A673 (cell line): ENCODE results near the gene EVI5L. TPM values are rescaled to one million over a fixed set of nuclear protein-coding genes. Genes with fewer than 3 reads are reported as not detected.

Experiments used
- BruUV-seq: library from RNA; stranded (reverse); fragments of 400-500 nt; replicated peaks from 2 replicates; lab custom pipeline; 2021; lab: Mats Ljungman, UMichigan
- CTCF ChIA-PET: fragments of 300-600 bp; sonication (Branson Sonifier 250); formaldehyde crosslinking; loops from one replicate; lab custom pipeline; 2022; ENCODE audit warnings: antibody characterized with exemption; lab: Charles Lee
- POLR2A ChIA-PET: fragments of 300-600 bp; sonication (Branson Sonifier 250); formaldehyde crosslinking; loops from one replicate; lab custom pipeline; 2022; ENCODE audit warnings: antibody characterized with exemption; ENCODE audit not compliant: low non-redundant PET; lab: Charles Lee
- DNase-seq: peaks from one replicate; pipeline ENCODE4 v3.0.0-alpha.2; 2015; ENCODE audit warnings: low spot score
- H3K27ac ChIP-seq: fragments of 200-600 bp; sonication (generic); 2 replicates; pipeline ENCODE4 v1.5.1; 2016; ENCODE audit warnings: mixed run types, low read depth, mild to moderate bottlenecking, mixed read lengths, antibody characterized with exemption, low read length; ENCODE audit not compliant: poor library complexity, severe bottlenecking
- H3K27me3 ChIP-seq: fragments of 200-600 bp; sonication (generic); replicated peaks from 2 replicates; pipeline ENCODE4 v1.6.1; 2017; ENCODE audit warnings: mixed run types, low read depth, mild to moderate bottlenecking, mixed read lengths, antibody characterized with exemption, low read length; ENCODE audit not compliant: insufficient read depth, poor library complexity
- H3K36me3 ChIP-seq: fragments of 200-600 bp; sonication (generic); 2 replicates; pipeline ENCODE4 v1.6.1; 2016; ENCODE audit warnings: mixed run types, mild to moderate bottlenecking, mixed read lengths, antibody characterized with exemption, low read length; ENCODE audit not compliant: insufficient read depth, poor library complexity, severe bottlenecking
- H3K4me1 ChIP-seq: fragments of 200-600 bp; sonication (generic); 2 replicates; pipeline ENCODE4 v1.6.1; 2017; ENCODE audit warnings: mixed run types, mild to moderate bottlenecking, mixed read lengths, antibody characterized with exemption, low read length; ENCODE audit not compliant: insufficient read depth, poor library complexity, severe bottlenecking
- H3K4me3 ChIP-seq: fragments of 200-600 bp; sonication (generic); 2 replicates; pipeline ENCODE4 v1.5.1; 2016; ENCODE audit warnings: low read depth, mixed run types, mild to moderate bottlenecking, mixed read lengths, low read length; ENCODE audit not compliant: poor library complexity, severe bottlenecking
- H3K9me3 ChIP-seq: fragments of 200-600 bp; sonication (generic); 2 replicates; pipeline ENCODE4 v1.6.1; 2016; ENCODE audit warnings: mixed run types, low read depth, mild to moderate bottlenecking, mixed read lengths, antibody characterized with exemption, low read length; ENCODE audit not compliant: poor library complexity, severe bottlenecking
- EZH2 ChIP-seq: fragments of 200-600 bp; sonication (generic); IDR thresholded peaks from 2 replicates; pipeline ENCODE4 v1.6.1; 2017; ENCODE audit warnings: borderline replicate concordance, low read depth, mild to moderate bottlenecking, mixed read lengths, antibody characterized with exemption, low read length; ENCODE audit not compliant: poor library complexity, severe bottlenecking
- intact Hi-C: fragments of 100-400 bp; cut with micrococcal nuclease; formaldehyde crosslinking; loops from one replicate; pipeline ENCODE4 v1.10.0; 2022; ENCODE audit not compliant: unreplicated experiment
- total RNA-seq: library from RNA; stranded (reverse); gene quantifications from 2 replicates; pipeline ENCODE4 v1.2.3, GENCODE V29; 2021
- TF ChIP-seq, protein P1 (sequence below): fragments of 300-800, 200-600 bp; sonication (generic); conservative IDR thresholded peaks from 2 replicates; pipeline ENCODE4 v1.5.1; 2017; ENCODE audit warnings: low read depth, mild to moderate bottlenecking, antibody characterized with exemption, low read length, moderate library complexity, mixed read lengths

EVI5L gene
- total RNA-seq, 1 experiment from 2014 or later = 4.8 TPM

DNA sequence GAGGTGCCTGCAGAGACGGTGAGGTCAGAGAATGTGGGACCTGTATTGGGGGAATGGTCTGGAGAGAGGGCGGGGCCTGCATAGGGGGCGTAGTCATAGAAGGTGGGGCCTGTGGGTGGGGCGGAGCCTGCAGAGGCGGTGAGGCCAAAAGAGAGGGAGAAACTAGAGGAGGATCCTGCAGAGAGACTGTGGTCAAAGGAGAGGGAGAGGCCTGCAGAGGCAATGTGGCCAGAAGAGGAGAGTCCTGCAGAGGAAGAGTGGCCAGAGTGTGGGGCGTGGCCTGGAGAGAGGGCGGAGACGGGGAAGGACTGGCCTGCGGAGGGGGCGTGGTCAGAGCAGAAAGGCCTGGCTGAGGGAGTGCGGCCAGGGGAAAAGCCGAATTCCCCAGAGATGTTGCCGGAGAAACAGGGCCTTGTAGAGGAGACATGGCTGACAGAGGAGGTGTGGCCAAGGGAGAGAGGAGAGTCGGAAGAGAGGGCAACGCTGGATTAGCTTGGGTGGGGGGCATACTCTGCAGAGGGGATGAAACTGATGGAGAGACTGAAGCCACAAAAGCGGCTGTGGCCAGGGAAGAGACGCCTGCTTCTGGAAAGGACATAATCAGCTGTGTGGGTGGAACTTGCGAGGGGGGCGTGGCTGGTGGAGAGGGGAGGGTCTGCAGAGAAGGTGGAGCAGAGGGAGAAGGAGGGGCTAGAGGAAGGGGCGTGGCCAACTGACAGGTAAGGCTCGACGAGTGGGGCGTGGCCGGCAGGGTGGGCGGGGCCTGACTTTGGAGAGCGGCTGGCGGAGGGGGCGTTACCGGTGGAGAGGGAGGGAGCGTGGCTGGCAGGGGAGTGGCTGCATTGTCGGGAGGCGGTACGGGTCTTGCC is 41.7 kb downstream of the EVI5L start:
- no peaks in the 10 kb centered on the region for H3K36me3 ChIP-seq
- DNase-seq = peak; percentile 96
- peak overlapping the region; percentile 81 for H3K27ac ChIP-seq
- intact Hi-C loops = loop anchor here (2.0 to 5.0 kb wide), 2 partner anchors 31 to 51 kb away; partner anchors contain the start of genes MAP2K7 and SNAPC2
- peak overlapping the region; percentile 42 for H3K4me3 ChIP-seq
- no peak for TF ChIP-seq EZH2
- TF ChIP-seq, protein P1, sequence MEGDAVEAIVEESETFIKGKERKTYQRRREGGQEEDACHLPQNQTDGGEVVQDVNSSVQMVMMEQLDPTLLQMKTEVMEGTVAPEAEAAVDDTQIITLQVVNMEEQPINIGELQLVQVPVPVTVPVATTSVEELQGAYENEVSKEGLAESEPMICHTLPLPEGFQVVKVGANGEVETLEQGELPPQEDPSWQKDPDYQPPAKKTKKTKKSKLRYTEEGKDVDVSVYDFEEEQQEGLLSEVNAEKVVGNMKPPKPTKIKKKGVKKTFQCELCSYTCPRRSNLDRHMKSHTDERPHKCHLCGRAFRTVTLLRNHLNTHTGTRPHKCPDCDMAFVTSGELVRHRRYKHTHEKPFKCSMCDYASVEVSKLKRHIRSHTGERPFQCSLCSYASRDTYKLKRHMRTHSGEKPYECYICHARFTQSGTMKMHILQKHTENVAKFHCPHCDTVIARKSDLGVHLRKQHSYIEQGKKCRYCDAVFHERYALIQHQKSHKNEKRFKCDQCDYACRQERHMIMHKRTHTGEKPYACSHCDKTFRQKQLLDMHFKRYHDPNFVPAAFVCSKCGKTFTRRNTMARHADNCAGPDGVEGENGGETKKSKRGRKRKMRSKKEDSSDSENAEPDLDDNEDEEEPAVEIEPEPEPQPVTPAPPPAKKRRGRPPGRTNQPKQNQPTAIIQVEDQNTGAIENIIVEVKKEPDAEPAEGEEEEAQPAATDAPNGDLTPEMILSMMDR = no peak
- CTCF ChIA-PET = no interaction called here
- no peaks in the 10 kb centered on the region for H3K9me3 ChIP-seq
- no TSS peak for BruUV-seq
- H3K27me3 ChIP-seq = no peaks in the 10 kb centered on the region
- POLR2A ChIA-PET = no interaction called here
- H3K4me1 ChIP-seq = peaks cover 42% of the 10 kb centered on the region

DNA sequence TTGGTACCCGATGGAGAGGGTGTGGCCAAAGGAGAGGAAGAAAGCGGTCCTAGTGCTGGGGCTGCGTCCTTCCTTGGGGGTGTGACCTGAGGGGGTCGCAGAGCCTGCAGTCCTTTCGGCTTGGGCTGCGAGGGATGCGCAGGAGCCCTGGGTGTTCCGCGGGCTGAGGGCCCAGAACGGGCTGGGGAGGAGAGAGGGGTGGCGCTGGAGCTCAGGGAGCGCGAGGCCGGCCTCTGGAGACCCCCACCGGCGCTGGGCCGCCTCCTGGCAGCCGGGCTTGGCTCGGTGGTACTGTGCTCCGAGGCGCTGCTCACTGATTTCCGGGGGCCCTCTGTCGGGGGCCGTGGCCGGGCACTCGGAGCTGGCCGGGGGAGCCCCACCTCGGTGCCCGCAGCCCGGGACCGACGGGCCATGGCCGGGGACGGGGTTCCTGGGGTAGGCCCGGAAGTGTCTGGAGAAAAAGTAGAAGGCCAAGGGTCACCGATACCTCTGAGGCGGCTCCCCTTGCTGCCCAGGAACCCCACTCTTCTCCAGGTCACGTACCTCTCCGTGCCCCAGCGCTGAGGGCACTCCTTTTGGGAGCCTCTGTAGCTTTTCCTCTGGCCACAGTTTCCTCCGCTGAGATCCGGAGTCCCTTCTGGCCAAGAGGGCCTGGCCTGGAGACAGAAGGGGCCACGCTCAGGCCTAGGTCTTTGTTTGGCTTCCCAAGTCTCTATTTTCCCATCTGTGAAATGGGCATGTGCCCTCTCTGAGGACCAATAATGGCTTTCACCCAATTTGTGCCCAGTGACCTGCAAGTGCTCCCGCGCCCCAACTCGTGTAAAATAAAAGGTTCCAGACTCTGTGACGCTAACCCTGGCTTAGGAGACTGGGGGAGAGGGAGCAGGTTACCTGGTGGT is 42.5 kb downstream of the EVI5L start:
- BruUV-seq = no TSS peak
- H3K27me3 ChIP-seq = no peaks in the 10 kb centered on the region
- peaks cover 42% of the 10 kb centered on the region for H3K4me1 ChIP-seq
- peak overlapping the region; percentile 42 for H3K4me3 ChIP-seq
- DNase-seq = no peak
- no peak for TF ChIP-seq EZH2
- TF ChIP-seq, protein P1 = no peak
- CTCF ChIA-PET = no interaction called here
- intact Hi-C loops = loop anchor here (5.0 kb wide), 1 partner anchor 50 kb away; the partner anchor contains the start of gene SNAPC2
- no peak overlapping the region for H3K27ac ChIP-seq
- no peaks in the 10 kb centered on the region for H3K9me3 ChIP-seq
- POLR2A ChIA-PET = no interaction called here
- H3K36me3 ChIP-seq = no peaks in the 10 kb centered on the region

DNA sequence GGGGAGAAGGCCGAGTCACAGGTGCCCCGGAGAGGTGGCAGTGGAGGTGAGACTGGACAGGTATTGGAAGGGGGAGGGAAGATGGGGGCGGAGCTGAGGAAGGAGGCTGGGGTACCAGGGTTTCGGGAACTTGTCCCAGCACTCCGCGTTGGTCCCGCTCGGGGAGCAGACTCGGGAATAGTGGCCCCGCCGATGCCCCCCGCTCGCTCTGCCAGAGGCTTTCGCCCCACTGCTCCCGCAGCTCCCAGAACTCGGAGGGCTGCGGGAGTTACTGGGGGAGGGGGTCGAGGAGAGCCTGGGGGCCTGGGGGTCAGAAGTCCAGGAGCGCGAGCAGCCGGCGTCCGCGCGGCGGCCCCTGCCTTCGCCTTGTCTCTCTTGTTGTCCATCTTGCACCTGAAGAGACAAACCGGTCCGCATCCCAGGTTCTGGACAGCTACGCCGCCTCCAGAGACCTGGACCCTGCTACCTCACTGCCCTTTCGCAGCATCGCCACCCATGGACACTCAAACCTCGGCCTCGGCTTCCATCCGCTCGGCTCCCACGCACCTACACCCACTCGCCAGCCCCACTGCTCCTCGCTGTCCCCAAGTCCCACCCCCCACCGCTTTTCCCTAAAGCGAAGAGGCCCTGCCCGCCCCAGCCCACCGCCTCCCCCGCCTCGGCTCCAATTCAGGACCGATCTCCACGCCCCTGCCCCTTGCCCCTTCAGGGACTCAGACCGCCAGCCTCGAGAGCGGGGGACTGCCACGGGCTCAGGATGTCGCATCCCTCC is 43.5 kb downstream of the EVI5L start:
- no peak for TF ChIP-seq EZH2
- TF ChIP-seq, protein P1 = no peak
- H3K36me3 ChIP-seq = no peaks in the 10 kb centered on the region
- no peak for DNase-seq
- peaks cover 38% of the 10 kb centered on the region for H3K4me1 ChIP-seq
- intact Hi-C loops = loop anchor here (5.0 kb wide), 1 partner anchor 49 kb away; the partner anchor contains the start of gene SNAPC2
- H3K9me3 ChIP-seq = no peaks in the 10 kb centered on the region
- no TSS peak for BruUV-seq
- H3K4me3 ChIP-seq = peak overlapping the region; percentile 71
- no peak overlapping the region for H3K27ac ChIP-seq
- ChIA-PET CTCF (no interaction called here), POLR2A (no interaction called here)
- H3K27me3 ChIP-seq = no peaks in the 10 kb centered on the region
